EH (cell line): ENCODE data around the gene SULT1C2.

Experiments
- DNase-seq: peaks from one replicate; pipeline ENCODE4 v3.0.0-alpha.2; 2015; ENCODE audit warnings: low read depth

The SULT1C2 gene

DNA sequence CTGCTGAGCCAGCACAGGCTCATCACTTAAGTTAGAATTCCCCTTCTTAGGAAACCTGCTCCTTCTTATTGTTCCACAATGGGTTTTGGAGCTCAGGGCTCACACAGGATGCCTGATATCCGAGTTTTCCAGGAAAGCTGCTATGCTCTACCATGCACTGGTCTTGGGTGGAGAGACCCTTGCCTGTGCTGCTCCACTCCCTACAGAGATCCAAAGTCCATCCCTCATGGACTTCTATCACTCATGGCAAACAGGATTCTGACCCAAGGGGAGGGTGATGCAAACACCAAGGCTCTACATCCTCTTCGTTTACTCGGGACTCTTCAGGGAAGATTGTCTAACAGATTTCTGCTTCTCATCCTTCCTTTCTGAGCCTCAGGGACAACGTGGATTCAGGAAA is 5.2 kb downstream of the SULT1C2 start:
- DNase-seq, result no peak

GRCh38 chr2:108297436-108298141 is 8.9 kb downstream of the SULT1C2 start:
- peak; percentile 67 for DNase-seq

DNA sequence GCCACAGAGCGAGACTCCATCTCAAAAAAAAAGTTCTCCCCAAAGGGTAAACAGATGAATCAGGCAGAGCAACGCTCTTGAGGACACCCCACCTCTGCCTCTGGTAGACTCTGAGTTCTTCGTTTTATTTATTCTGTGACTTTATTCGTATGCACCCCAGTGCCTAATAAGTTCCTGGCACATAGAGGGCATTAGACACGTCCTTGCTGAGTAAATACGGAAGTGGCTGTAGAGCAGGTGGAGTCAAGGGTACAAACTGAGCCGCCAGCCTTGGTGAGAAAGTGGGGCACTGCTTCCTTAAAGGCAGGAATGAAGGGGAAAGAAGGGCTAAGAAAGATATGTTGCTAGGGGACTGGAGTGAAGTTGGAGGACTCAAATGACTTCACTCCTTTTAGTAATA is 12.9 kb downstream of the SULT1C2 start:
- DNase-seq, result no peak

- no peak for DNase-seq
Measured at GRCh38 chr2:108304975-108305374, 16.3 kb downstream of the SULT1C2 start.

DNA sequence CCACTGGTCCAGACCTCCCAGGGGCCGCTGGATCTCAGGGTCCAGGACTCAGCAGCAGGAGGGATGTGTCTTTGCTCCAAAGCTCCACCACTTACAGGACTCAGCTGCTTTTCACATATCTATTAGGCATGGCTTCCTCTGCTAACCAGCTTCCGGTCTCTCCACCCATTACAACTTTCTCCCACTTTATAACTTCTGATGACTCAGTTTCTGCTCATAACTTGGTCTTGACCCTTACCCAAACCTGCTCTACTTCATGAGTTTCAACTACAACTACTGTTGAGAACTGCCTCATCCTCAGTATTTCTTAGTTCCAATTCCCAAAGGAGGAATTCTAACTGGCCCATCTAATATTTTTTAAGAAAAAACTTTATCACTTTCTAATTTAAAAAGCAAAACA is 17.2 kb downstream of the SULT1C2 start:
- DNase-seq, result peak; percentile 31

- DNase-seq, result no peak
Measured at GRCh38 chr2:108309903-108310302, 21.2 kb downstream of the SULT1C2 start.

- DNase-seq, result no peak
Measured at GRCh38 chr2:108314586-108315296, 26.0 kb downstream of the SULT1C2 start.

GRCh38 chr2:108315444-108315934 is 26.8 kb downstream of the SULT1C2 start:
- peak; percentile 46 for DNase-seq

DNA sequence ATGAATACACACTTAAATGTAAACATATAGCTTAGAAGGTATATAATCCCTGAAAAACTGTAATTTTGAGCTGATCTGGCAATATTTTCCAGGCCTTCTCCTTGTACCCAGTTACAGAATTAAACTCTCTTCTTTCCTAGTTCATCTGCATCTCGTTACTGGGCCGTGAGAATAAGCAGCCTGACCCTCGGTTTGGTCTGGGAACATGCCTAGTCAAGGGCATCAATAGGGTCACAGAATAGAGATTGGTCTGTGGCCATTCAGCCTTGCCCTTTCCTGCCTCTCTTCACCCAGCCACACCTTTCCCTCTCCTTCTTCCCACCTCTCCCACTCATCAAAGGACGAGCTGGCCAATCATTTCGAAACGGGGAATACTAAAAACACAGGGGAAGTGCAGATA is 27.3 kb downstream of the SULT1C2 start:
- no peak for DNase-seq

DNA sequence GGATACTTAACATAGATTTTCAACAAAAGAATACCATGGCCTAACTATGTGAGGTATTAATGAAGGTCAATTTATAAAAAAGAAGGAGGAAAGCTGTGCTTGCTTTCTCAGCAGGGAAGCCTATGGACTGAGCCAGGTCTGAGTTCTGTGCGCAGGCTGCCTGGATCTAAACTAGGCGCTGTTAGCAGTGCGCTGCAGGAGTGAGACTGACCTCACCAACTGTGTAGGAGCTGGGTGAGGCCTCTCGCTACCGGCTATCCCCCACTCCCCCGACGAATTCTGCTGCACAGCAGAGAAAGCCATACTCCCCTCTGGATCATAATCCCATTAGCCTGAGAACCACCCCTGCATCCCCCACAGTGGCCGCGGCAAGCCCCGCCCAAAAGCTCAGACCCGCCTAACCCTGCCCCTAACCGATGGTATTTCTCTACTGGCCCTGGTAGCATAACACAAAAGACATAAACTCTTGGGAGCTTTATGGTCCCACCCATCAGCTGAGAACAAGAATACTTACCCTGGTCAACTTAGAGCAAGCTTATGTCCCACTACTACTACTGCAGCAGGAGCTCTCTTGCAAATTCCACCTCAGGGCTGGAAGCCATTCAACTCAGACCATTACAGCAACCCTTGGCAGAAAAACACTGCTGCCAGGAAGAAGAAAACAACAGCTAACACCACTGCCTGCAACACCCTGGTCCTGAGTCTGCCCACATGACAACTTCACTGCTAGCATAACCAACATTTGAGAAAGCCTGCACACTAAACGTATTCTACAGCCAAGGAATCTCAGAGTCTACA is 28.0 kb downstream of the SULT1C2 start:
- no peak for DNase-seq

- DNase-seq, result peak; percentile 7
Measured at GRCh38 chr2:108320326-108320922, 31.7 kb downstream of the SULT1C2 start.

- DNase-seq, result peak; percentile 60
Measured at GRCh38 chr2:108323619-108324018, 34.9 kb downstream of the SULT1C2 start.

- DNase-seq, result peak; percentile 82
Measured at GRCh38 chr2:108324531-108325255, 36.0 kb downstream of the SULT1C2 start.

DNA sequence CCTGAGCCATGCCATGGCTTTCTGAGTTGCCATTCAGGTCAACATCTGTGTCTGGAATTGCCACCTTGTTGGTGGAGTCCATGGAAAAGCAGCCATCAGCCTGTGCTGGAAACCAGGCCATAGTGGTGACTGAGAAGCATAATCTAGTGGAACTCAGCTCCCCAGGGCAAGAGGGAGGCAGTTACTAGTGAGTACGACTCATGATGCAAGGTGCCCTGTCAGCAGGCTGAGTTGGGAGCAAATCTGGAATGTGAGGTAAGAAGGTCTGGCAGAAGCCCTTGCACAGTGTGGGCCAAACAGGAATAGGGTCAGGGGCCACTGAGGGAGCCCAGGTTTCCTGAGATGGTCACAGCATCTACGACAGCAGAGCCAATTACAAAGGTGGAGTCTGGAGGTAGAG is 37.1 kb downstream of the SULT1C2 start:
- peak; percentile 28 for DNase-seq

DNA sequence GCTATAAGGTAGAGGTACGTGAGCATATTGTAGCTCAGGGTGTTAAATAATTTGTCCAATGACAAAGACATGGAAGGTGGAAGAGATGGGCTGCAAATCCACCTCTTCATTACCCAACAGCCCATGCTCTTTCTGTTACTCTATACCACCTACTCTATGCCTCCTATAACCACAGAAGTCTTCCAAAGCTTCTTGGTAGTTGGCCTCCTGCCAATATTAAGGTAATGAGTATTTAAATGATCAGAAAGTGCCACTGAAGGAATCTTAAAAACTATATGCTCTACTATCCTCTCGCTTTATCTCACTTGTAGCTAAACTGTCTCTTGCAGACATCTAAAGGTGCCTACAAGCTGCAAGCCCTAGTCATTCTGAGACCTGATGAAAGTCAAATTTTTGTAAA is 41.1 kb downstream of the SULT1C2 start:
- no peak for DNase-seq

GRCh38 chr2:108330979-108331378 is 42.3 kb downstream of the SULT1C2 start:
- DNase-seq, result peak; percentile 47

DNA sequence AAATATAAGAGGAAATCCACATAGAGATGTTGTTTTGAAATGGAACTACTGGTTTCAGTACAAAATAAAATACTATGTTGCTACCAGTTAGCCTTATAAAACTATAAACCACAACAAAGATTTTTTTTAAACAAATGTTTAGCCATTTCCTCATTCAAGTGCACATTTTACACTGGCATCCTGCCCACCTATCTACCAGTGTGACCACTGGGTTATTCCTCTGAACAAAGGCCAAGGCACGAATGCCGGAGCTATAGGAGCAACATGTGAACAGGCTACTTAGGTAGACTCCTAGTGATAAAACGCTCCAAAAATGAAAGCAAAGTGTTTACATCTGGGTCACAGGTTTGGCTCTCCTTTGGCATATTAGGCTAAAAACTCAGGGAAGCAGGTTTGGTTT is 57.3 kb downstream of the SULT1C2 start:
- no peak for DNase-seq

- no peak for DNase-seq
Measured at GRCh38 chr2:108346827-108347226, 58.1 kb downstream of the SULT1C2 start.

DNA sequence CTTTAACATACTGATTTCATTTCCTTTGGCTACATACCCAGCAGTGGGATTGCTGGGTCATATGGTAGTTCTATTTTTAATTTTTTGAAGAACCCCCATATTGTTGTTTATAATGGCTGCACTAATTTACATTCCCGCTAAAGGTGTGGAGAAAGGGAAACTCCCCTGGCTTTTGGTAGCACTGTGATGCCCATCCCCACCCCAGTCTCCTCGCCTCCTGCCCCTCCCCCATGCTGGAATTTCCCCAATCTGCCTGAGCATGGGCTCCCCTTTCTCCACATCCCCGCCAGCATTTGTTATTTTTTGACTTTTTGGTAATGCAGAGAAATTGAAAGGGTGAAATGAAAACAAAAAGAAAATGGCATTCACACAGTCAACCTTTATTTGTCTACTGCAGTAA is 59.1 kb downstream of the SULT1C2 start:
- no peak for DNase-seq

- no peak for DNase-seq
Measured at GRCh38 chr2:108348816-108349570, 60.3 kb downstream of the SULT1C2 start.

- DNase-seq, result no peak
Measured at GRCh38 chr2:108349571-108349928, 60.9 kb downstream of the SULT1C2 start.
